Neural progenitor cell (in vitro differentiated cells): ENCODE measurements around the gene MAP3K2. TPM values are rescaled to one million over a fixed set of nuclear protein-coding genes. Genes with fewer than 3 reads are reported as not detected.

Experiments
- DNase-seq: peaks from one replicate; pipeline ENCODE4 v3.0.0-alpha.2; 2016; ENCODE audit warnings: low spot score
- H2AFZ ChIP-seq: fragments of 200-600 bp; sonication (generic); replicated peaks from 2 replicates; pipeline ENCODE4 v1.6.1; 2016; ENCODE audit warnings: antibody characterized with exemption
- H3F3A ChIP-seq: fragments of 200-600 bp; sonication (generic); 2 replicates; pipeline ENCODE4 v1.6.1; 2016; ENCODE audit warnings: antibody characterized with exemption, low read depth
- H3K27ac ChIP-seq: fragments of 200-600 bp; sonication (generic); 2 replicates; pipeline ENCODE4 v1.5.1; 2016; ENCODE audit warnings: mild to moderate bottlenecking
- H3K27me3 ChIP-seq: fragments of 200-600 bp; sonication (generic); 2 replicates; pipeline ENCODE4 v1.6.1; 2016; ENCODE audit warnings: mild to moderate bottlenecking, moderate library complexity
- H3K36me3 ChIP-seq: fragments of 200-600 bp; sonication (generic); 2 replicates; pipeline ENCODE4 v1.5.1; 2016
- H3K4me1 ChIP-seq: fragments of 200-600 bp; sonication (generic); 2 replicates; pipeline ENCODE4 v1.6.1; 2016; ENCODE audit warnings: mixed run types
- H3K4me2 ChIP-seq: fragments of 200-600 bp; sonication (generic); 2 replicates; pipeline ENCODE4 v1.6.1; 2016
- H3K4me3 ChIP-seq: fragments of 200-600 bp; sonication (generic); 2 replicates; pipeline ENCODE4 v1.5.1; 2016
- H3K79me2 ChIP-seq: fragments of 200-600 bp; sonication (generic); 2 replicates; pipeline ENCODE4 v1.6.1; 2016; ENCODE audit warnings: low read depth
- H3K9ac ChIP-seq: fragments of 200-600 bp; sonication (generic); 2 replicates; pipeline ENCODE4 v1.6.1; 2016
- H3K9me3 ChIP-seq: fragments of 200-600 bp; sonication (generic); 2 replicates; pipeline ENCODE4 v1.5.1; 2016; ENCODE audit warnings: low read depth
- H4K20me1 ChIP-seq: fragments of 200-600 bp; sonication (generic); 2 replicates; pipeline ENCODE4 v1.6.1; 2016; ENCODE audit warnings: low read depth
- H3K27ac Mint-ChIP-seq: 3 replicates; pipeline ENCODE4 v1.8.0; 2021; ENCODE audit warnings: mixed read lengths
- H3K27me3 Mint-ChIP-seq: 2 replicates; pipeline ENCODE4 v1.8.0; 2022; ENCODE audit warnings: low read depth, mild to moderate bottlenecking, inconsistent platforms, moderate library complexity, mixed read lengths; ENCODE audit not compliant: insufficient read depth
- H3K36me3 Mint-ChIP-seq: 3 replicates; pipeline ENCODE4 v1.8.0; 2021; ENCODE audit warnings: mixed read lengths
- H3K4me1 Mint-ChIP-seq: 3 replicates; pipeline ENCODE4 v1.8.0; 2021; ENCODE audit warnings: mixed read lengths
- H3K4me3 Mint-ChIP-seq: 3 replicates; pipeline ENCODE4 v1.8.0; 2021; ENCODE audit warnings: mild to moderate bottlenecking, moderate library complexity, mixed read lengths
- H3K9me3 Mint-ChIP-seq: 3 replicates; pipeline ENCODE4 v1.8.0; 2020; ENCODE audit warnings: mixed read lengths
- CTCF ChIP-seq: fragments of 200-600 bp; sonication (generic); IDR thresholded peaks from 2 replicates; pipeline ENCODE4 v1.5.1; 2017; ENCODE audit warnings: antibody characterized with exemption, mild to moderate bottlenecking
- EZH2 ChIP-seq: fragments of 200-600 bp; sonication (generic); IDR thresholded peaks from 2 replicates; pipeline ENCODE4 v1.6.1; 2017; ENCODE audit warnings: antibody characterized with exemption, mild to moderate bottlenecking, moderate library complexity
- EZH2phosphoT487 ChIP-seq: fragments of 200-600 bp; sonication (generic); IDR thresholded peaks from 2 replicates; pipeline ENCODE4 v1.6.1; 2017; ENCODE audit warnings: antibody characterized with exemption
- total RNA-seq: library from RNA; depleted of rRNA; stranded (reverse); fragments of >200 nt; gene quantifications from 2 replicates; pipeline ENCODE4 v1.2.3, GENCODE V29; 2015; ENCODE audit warnings: low replicate concordance

Gene MAP3K2
- total RNA-seq, 1 donor from 2014 or later: 24.5 TPM

- no peak overlapping the region for H3K4me3 Mint-ChIP-seq
- TF ChIP-seq EZH2 (no peak), CTCF (no peak), EZH2phosphoT487 (no peak)
- H3K36me3 Mint-ChIP-seq: peaks cover 4% of the 10 kb centered on the region
- peaks cover 11% of the 10 kb centered on the region for H3K36me3 ChIP-seq
- H3K4me1 Mint-ChIP-seq: no peaks in the 10 kb centered on the region
- H4K20me1 ChIP-seq: no peaks in the 10 kb centered on the region
- H3K27me3 Mint-ChIP-seq: no peaks in the 10 kb centered on the region
- peaks cover 4% of the 10 kb centered on the region for H3F3A ChIP-seq
- no peak for DNase-seq
- H3K79me2 ChIP-seq: no peaks in the 10 kb centered on the region
- no peaks in the 10 kb centered on the region for H3K9me3 ChIP-seq
- H3K27ac Mint-ChIP-seq: no peak overlapping the region
- H2AFZ ChIP-seq: no peak overlapping the region
- no peak overlapping the region for H3K9ac ChIP-seq
- no peaks in the 10 kb centered on the region for H3K27me3 ChIP-seq
- H3K27ac ChIP-seq: no peak overlapping the region
- H3K4me3 ChIP-seq: no peak overlapping the region
- H3K4me2 ChIP-seq: no peak overlapping the region
- no peaks in the 10 kb centered on the region for H3K9me3 Mint-ChIP-seq
- no peaks in the 10 kb centered on the region for H3K4me1 ChIP-seq
These were observed 81.7 kb downstream of the MAP3K2 start for GRCh38 chr2:127305990-127306585.

GRCh38 chr2:127302168-127302567 lies 85.6 kb downstream of the MAP3K2 start:
- Histone ChIP-seq H3K4me1 (no peaks in the 10 kb centered on the region), H3F3A (peaks cover 6% of the 10 kb centered on the region), H3K9ac (no peak overlapping the region), H3K4me2 (no peak overlapping the region), H3K9me3 (no peaks in the 10 kb centered on the region), H3K4me3 (no peak overlapping the region), H4K20me1 (no peaks in the 10 kb centered on the region), H2AFZ (no peak overlapping the region), H3K27ac (no peak overlapping the region), H3K79me2 (no peaks in the 10 kb centered on the region), H3K27me3 (no peaks in the 10 kb centered on the region), H3K36me3 (peaks cover 4% of the 10 kb centered on the region)
- H3K9me3 Mint-ChIP-seq: no peaks in the 10 kb centered on the region
- no peaks in the 10 kb centered on the region for H3K4me1 Mint-ChIP-seq
- no peaks in the 10 kb centered on the region for H3K27me3 Mint-ChIP-seq
- no peak for DNase-seq
- TF ChIP-seq EZH2 (no peak), CTCF (no peak), EZH2phosphoT487 (no peak)
- H3K36me3 Mint-ChIP-seq: no peaks in the 10 kb centered on the region
- H3K4me3 Mint-ChIP-seq: no peak overlapping the region
- no peak overlapping the region for H3K27ac Mint-ChIP-seq

GRCh38 chr2:127293748-127294562 lies 93.8 kb downstream of the MAP3K2 start, which contains the start of gene ERCC3:
Gene ERCC3 (minus strand): TSS chr2:127294144. CDS start chr2:127294081, 63 bp downstream.
- Histone ChIP-seq H3K27me3 (no peaks in the 10 kb centered on the region), H3K4me3 (peak within 1 kb of the TSS; percentile 80), H3K9ac (peak within 1 kb of the TSS; percentile 77), H3K27ac (peak within 1 kb of the TSS; percentile 62), H3K36me3 (peaks cover 6% of the 10 kb centered on the region), H3K4me1 (peaks cover 7% of the 10 kb centered on the region), H3K4me2 (peak within 1 kb of the TSS; percentile 86), H3F3A (peaks cover 12% of the 10 kb centered on the region), H2AFZ (peak within 1 kb of the TSS; percentile 91), H3K79me2 (peaks cover 25% of the 10 kb centered on the region), H4K20me1 (no peaks in the 10 kb centered on the region), H3K9me3 (no peaks in the 10 kb centered on the region)
- peaks cover 2% of the 10 kb centered on the region for H3K27me3 Mint-ChIP-seq
- peak; percentile 93 for DNase-seq
- H3K27ac Mint-ChIP-seq: peak within 1 kb of the TSS; percentile 99
- H3K4me3 Mint-ChIP-seq: peak within 1 kb of the TSS; percentile 99
- H3K4me1 Mint-ChIP-seq: peaks cover 14% of the 10 kb centered on the region
- H3K36me3 Mint-ChIP-seq: peaks cover 17% of the 10 kb centered on the region
- no peak for TF ChIP-seq EZH2
- TF ChIP-seq CTCF: no peak
- no peak for TF ChIP-seq EZH2phosphoT487
- no peaks in the 10 kb centered on the region for H3K9me3 Mint-ChIP-seq
